Cardiac fibroblast (primary cell): ENCODE results near the gene TCTN1.
"Not testable (repeated sequence)": the region's sequence is repeated elsewhere in the genome, so short reads cannot be mapped to it uniquely, and the experiment has no call there.

ENCODE experiments used
- DNase-seq, 2 donors: peaks; one replicate each; pipeline versions ENCODE4 v3.0.0 to v3.0.0-alpha.2; 2010; ENCODE audit warnings: low read depth in 2 of 2
- H3K4me3 ChIP-seq, 2 donors: replicated peaks in 1 of 2; 1 replicate in 1 of 2; 2 replicates in 1 of 2; pipeline ENCODE4 v1.5.1; 2011; ENCODE audit warnings: low read depth in 2 of 2, low read length in 2 of 2, mild to moderate bottlenecking in 2 of 2, moderate library complexity in 1 of 2
- CTCF ChIP-seq: IDR thresholded peaks from one replicate; pipeline ENCODE4 v1.5.1; 2011; ENCODE audit warnings: low read depth, mild to moderate bottlenecking, low read length, inconsistent platforms

The TCTN1 gene

GRCh38 chr12:110600254-110600653 lies 13.7 kb upstream of the TCTN1 start:
- peak; percentile 20 for TF ChIP-seq CTCF
- no peak overlapping the region for H3K4me3 ChIP-seq
- peak; percentile 79 to 84 for DNase-seq

DNA sequence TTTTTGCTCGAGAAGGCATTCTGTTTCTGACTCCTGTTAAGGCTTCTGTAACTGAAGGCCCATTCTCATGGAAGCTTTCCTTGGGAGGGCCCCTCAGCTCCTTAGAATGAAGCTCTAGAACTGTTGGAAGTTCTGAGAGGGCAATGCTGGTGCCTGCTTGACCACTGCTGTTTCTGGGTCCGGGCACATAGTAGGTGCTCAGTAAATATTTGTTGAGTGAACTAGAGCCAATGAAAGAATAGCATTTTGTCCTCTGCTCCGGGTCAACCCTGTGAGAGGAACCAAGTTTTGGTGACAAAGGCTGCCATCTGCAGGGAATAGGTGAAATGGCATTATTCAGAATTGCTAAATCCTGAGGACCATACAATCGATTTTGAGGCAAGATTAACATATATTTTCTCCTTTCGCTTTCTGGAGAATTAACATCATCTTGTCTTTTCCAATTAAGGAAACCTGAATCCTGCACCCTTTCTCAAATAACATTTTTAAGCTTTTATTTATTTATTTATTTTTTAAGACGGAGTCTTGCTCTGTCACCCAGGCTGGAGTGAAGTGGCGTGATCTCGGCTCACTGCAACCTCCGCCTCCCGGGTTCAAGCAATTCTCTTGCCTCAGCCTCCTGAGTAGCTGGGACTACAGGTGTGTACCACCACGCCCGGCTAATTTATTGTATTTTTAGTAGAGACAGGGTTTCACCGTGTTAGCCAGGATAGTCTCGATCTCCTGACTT lies 11.7 kb upstream of the TCTN1 start:
- H3K4me3 ChIP-seq, result not testable (repeated sequence)
- TF ChIP-seq CTCF, result peak; percentile 72
- DNase-seq, result peak; percentile 62 to 73

DNA sequence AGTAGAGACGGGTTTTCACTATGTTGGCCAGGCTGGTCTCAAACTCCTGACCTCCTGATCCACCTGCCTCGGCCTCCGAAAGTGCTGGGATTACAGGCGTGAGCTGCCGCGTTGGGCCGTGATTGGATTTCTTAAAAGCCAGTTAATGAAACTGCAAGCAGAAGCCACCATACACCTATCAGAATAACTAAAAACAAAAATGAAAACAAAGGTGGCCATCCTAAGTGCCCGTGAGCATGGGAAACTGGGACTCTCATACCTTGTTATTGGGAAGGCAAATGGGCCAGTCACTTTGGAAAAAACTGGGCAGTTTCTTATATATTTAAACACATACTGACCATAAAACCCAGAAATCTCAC lies 7.7 kb upstream of the TCTN1 start:
- no peak overlapping the region for H3K4me3 ChIP-seq
- TF ChIP-seq CTCF, result no peak

GRCh38 chr12:110613071-110613770 lies 708 bp upstream of the TCTN1 start:
- H3K4me3 ChIP-seq, result peak overlapping the region; percentile 79 to 81
- TF ChIP-seq CTCF, result no peak
- no peak for DNase-seq

More for the DNA sequence above, 7.7 kb upstream of the TCTN1 start:
- no peak for DNase-seq

DNA sequence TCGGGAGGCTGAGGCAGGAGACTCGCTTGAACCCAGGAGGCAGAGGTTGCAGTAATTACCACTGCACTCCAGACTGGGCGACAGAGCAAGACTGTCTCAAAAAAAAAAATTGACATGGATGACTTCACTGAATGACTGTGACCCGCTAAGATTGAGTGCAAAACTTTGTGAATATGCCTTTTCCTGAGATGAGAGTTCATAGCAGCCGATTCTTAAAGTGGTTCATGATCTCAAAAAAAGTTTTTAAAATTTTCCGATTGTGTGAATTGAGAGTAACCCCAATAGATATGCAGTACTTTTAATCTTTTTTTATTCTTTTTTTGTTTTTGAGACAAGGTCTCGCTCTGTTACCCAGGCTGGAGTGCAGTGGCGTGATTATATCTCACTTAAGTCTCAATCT lies 1.2 kb downstream of the TCTN1 start:
- TF ChIP-seq CTCF, result no peak
- H3K4me3 ChIP-seq, result no peak overlapping the region
- no peak for DNase-seq

- DNase-seq, result no peak
- no peak overlapping the region for H3K4me3 ChIP-seq
- no peak for TF ChIP-seq CTCF
Observed at GRCh38 chr12:110616471-110617115, 2.7 kb downstream of the TCTN1 start.
